Fibroblast of pulmonary artery (primary cell): Measurements from ENCODE around the gene PLD3.

Experiments used
- DNase-seq: peaks from one replicate; pipeline ENCODE4 v3.0.0-alpha.2; 2010; ENCODE audit warnings: low read depth
- H3K4me3 ChIP-seq: replicated peaks from 2 replicates; pipeline ENCODE4 v1.5.1; 2011; ENCODE audit warnings: low read depth, mild to moderate bottlenecking, control low read depth, low read length, moderate library complexity
- CTCF ChIP-seq: IDR thresholded peaks from 2 replicates; pipeline ENCODE4 v1.5.1; 2011; ENCODE audit warnings: mild to moderate bottlenecking, control low read depth, low read length, inconsistent platforms; ENCODE audit errors: missing control alignments

The PLD3 gene

GRCh38 chr19:40412866-40413265, 64.4 kb downstream of the PLD3 start:
- DNase-seq: no peak
- no peak overlapping the region for H3K4me3 ChIP-seq
- TF ChIP-seq CTCF: no peak

DNA sequence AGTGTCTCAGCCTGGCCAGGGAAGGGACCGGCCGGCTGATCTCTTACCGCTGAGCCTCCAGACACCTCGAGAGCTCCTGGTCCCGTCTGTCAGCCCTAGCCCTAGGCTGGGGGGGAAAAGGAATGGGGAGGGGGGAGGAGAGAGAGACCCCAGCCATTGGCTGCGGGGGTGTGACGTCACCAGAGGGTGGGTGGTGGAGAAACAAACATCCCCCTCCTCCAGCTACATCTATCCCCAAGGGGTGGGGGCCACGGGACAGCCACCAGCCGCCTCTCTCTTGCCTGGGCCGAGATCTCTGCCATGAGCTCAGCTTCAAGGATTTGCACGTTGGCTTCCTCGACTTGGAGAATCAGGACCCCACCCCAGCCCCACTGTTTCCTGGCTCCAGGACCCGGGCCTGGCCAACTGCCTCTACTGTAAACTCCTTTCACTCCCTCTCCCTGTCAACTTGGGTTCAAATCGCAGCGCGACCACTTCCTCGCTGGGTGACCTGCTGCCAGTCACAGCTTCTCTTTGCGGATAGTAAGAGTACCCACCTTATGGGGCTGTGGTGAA, 64.9 kb downstream of the PLD3 start, which contains the start of gene PRX:
Gene PRX (minus strand): TSS at position 88 of the 555 bp plus-strand sequence. CDS start 5,446 bp downstream, outside the sequence.
- no peak for DNase-seq
- no peak for TF ChIP-seq CTCF
- H3K4me3 ChIP-seq: no peak within 1 kb of the TSS

DNA sequence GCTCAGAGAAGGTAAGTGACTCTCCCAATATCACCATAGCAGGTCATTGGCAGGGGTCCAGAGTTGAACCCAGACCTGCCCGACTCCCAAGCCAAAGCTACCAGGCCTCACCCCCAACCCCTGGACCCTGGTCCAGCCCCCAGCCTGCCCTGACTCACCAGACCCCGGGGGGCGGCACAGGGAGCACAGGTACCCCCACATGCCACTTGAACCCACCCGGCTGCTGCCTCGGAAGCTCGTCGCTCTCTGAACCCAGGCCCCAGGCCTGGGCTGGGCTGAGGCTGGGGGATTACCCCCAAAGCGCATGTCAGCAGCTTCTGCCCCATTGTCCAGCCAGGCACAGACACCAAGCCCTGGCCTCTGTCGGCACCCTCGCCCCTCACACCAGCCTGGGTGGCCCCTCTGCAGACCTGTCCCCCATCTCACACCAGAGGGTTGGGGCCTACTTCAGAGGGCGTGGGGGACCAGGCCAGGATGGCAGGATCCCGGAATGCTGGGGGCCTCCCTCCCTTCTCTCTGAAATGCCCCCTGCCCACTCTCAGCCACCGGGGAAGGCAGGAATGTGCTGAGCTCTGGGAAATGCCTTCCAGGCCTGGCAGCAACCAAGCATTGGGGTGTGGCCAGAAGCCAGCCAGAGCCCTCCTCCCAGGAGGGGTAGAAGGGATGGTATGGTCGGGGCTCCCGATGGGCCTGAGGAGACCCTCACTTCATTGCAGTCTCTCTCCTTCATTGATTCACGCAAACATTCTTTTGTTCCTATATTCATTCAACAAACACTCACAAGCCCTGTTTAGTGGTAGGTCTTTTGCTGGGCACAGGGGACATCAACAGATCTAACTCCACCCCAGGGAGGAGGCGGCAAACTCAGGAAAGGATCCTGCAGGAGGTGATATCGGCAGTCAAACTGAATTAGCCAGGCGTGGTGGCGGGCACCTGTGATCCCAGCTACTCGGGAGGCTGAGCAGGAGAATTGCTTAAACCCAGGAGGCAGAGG, 66.3 kb downstream of the PLD3 start:
- no peak overlapping the region for H3K4me3 ChIP-seq
- TF ChIP-seq CTCF: no peak
- DNase-seq: no peak

- TF ChIP-seq CTCF: no peak
- DNase-seq: no peak
- no peak overlapping the region for H3K4me3 ChIP-seq
These were observed 67.3 kb downstream of the PLD3 start for GRCh38 chr19:40415768-40416167.

DNA sequence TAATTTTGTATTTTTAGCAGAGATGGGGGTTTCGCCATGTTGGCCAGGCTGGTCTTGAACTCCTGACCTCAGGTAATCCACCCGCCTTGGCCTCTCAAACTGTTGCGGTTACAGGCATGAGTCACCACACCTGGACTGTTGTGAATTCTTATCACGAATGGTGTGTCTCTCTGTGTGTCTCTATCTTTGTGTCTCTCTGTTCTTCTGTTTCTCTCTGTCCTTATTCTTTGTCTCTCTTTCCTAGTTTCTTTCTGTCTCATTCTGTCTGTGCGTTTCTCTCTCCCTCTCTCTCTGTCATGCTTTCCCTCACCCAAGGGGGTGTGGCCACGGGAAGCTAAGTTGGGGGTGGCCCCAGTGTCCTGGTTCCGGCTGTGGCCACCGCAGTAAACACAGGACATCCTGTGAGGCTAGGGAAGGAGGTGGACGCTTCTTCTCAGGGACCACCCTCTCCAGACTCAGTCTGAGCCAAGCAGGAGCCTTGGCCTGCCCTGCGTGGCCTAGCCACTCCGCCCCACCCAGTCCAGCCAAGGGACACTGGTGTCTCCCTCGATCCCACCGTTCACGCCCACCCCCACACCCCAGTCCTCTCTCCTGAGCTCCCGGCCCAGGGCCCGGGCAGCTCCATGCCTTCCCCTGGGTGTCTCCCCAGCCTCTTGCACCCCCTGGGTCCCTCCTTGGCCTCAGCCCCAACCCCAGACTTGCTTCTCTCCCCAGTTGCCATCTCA, 68.6 kb downstream of the PLD3 start:
- no peak overlapping the region for H3K4me3 ChIP-seq
- peak; percentile 20 for DNase-seq
- TF ChIP-seq CTCF: no peak

- DNase-seq: no peak
- H3K4me3 ChIP-seq: no peak overlapping the region
- no peak for TF ChIP-seq CTCF
These were observed 69.1 kb downstream of the PLD3 start for GRCh38 chr19:40417643-40417981.
